Measurements from ENCODE around the gene HSP90AA1.

The HSP90AA1 gene

DNA sequence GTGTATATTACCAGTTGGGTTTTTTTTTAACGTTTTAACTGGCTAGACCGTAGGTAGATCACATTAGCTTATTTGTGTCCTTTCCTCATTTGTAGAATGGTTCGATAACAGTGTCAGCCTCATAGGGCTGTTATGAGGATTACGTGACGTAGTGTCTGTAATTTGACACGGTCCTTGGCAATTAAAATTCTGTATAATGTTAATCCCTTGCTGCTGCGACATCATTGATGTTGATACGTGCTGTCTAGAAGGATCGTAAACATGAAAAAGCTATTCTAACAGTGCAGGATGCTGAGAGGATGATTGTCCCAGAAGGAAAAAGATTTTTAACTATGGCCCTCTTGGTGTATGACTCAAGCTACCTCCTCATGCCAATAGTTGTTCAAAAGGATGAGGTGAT is 50.9 kb downstream of the HSP90AA1 start:
- DNase-seq, result no peak

DNA sequence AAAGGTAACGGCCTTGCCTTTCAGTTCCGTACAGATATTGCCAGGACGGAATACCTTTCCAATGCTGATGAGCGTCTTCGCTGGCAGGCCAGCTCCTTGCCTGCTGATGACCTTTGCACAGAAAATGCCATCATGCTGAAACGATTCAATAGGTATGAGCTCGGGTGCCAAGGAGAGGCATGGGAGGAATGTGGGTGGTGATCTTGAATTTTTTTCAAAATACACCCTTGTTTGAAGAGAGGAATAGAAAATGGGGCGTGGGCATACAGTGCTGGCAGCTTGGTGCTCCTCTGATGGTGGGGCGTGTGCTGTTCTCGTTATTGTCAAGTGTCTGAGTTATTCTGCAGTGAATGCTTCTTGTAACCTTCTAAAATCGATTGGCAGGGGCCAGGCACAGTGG is 52.5 kb downstream of the HSP90AA1 start:
- DNase-seq, result no peak

DNA sequence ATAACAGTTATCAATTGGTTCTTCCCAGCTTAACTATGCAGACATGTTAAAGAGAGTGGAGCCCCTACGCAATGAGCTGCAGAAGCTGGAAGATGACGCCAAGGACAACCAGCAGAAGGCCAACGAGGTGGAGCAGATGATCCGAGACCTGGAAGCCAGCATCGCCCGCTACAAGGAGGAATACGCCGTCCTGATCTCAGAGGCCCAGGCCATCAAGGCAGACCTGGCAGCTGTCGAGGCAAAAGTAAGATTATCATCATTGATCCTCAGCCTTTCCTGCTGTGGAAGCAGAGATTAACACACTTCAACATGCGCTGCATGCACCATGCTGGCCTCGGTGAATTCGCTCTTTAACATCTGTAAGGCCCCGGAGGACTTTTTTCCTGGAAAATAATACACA is 53.6 kb downstream of the HSP90AA1 start:
- DNase-seq, result no peak
